Peyer's patch (tissue), 4 donors: ENCODE measurements around the gene RGS1. TPM values are rescaled to one million over a fixed set of nuclear protein-coding genes. Genes with fewer than 3 reads are reported as not detected.

ENCODE experiments used
- DNase-seq, 3 donors: peaks; one replicate each; pipeline ENCODE4 v3.0.0-alpha.2; 2017 to 2019
- H3K27ac ChIP-seq, 4 donors: fragments of 200-600 bp; sonication (generic); one replicate each; pipeline ENCODE4 v1.5.1; 2016 to 2019
- H3K27me3 ChIP-seq, 2 donors: fragments of 200-600 bp; sonication (generic); one replicate each; pipeline ENCODE4 v1.5.1; 2019
- H3K36me3 ChIP-seq, 3 donors: fragments of 200-600 bp; sonication (generic); one replicate each; pipeline ENCODE4 v1.5.1; 2016 to 2019
- H3K4me1 ChIP-seq, 4 donors: fragments of 200-600 bp; sonication (generic); one replicate each; pipeline ENCODE4 v1.5.1; 2016 to 2019
- H3K4me3 ChIP-seq, 4 donors: fragments of 200-600 bp; sonication (generic); 1 replicate in 3 of 4; 2 replicates in 1 of 4; pipeline ENCODE4 v1.5.1; 2016 to 2019; ENCODE audit warnings: mild to moderate bottlenecking in 1 of 4
- H3K9me3 ChIP-seq, 4 donors: fragments of 200-600 bp; sonication (generic); one replicate each; pipeline ENCODE4 v1.5.1; 2016 to 2019; ENCODE audit warnings: mild to moderate bottlenecking in 1 of 4
- CTCF ChIP-seq, 6 experiments: fragments of 450-650 bp in 4 of 6; fragments of 200-600 bp in 2 of 6; sonication (generic) in 1 of 6; IDR thresholded peaks; one replicate each; pipeline ENCODE4 v1.5.1; 2017 to 2019; ENCODE audit warnings: antibody characterized with exemption in 6 of 6, mild to moderate bottlenecking in 3 of 6, moderate library complexity in 1 of 6
- POLR2A ChIP-seq, 2 donors: fragments of 450-650 bp; IDR thresholded peaks; one replicate each; pipeline ENCODE4 v1.5.1; 2017; ENCODE audit warnings: antibody characterized with exemption in 2 of 2, mild to moderate bottlenecking in 2 of 2, moderate library complexity in 2 of 2
- total RNA-seq, 4 donors: library from RNA; depleted of rRNA; stranded (reverse); fragments of >200 nt; gene quantifications; one replicate each; pipeline ENCODE4 v1.1.0, GENCODE V29; 2016

The RGS1 gene
- total RNA-seq, 4 donors from 2014 or later, result 5.3 to 149 (median 20.0) TPM

- no peak for TF ChIP-seq CTCF (IDR thresholded peaks at IDR 0.05)
- no peak for TF ChIP-seq POLR2A (IDR thresholded peaks at IDR 0.05)
- Histone ChIP-seq H3K4me1 (no peaks in the 10 kb centered on the region), H3K4me3 (no peak overlapping the region), H3K27me3 (no peaks in the 10 kb centered on the region), H3K27ac (no peak overlapping the region), H3K36me3 (no peaks in the 10 kb centered on the region), H3K9me3 (no peaks in the 10 kb centered on the region)
- no peak for DNase-seq
Measured at GRCh38 chr1:192549937-192550336, 25.6 kb upstream of the RGS1 start.

DNA sequence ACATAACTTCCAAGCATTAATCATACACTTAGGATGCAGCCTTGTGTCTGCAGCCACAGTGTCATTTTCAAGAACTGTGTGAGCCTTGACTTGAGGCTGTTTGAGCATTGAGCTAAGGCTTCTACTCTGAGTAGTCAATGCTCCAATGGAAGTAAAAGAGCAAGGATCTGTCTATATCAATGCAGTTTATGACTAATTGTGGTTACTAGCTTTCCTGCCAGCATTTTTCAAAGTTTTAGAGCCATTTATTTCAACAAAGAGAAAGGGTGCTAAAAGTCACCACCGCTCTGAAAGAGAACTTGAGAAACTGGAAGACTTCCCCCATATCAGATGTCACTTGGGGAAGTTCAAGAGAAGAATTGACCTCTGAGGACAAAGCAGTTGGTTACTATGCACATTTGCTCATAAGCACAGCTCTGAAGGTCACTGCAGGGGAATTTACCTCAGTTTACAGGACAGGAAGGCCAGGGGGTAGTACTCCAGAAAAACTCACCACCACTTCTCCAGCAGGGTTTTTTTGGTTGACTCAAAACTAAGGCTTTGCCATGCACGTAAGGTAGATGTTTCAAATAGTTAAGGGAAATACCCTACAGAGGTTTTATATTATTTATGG is 24.5 kb upstream of the RGS1 start:
- no peak for DNase-seq
- Histone ChIP-seq H3K4me1 (no peaks in the 10 kb centered on the region), H3K9me3 (no peaks in the 10 kb centered on the region), H3K36me3 (no peaks in the 10 kb centered on the region), H3K27ac (peak overlapping the region in 2 of 4 donors; percentile 2 to 28), H3K27me3 (no peaks in the 10 kb centered on the region), H3K4me3 (no peak overlapping the region)
- TF ChIP-seq POLR2A (IDR thresholded peaks at IDR 0.05) (no peak), CTCF (IDR thresholded peaks at IDR 0.05) (no peak)

GRCh38 chr1:192552760-192553191 is 22.8 kb upstream of the RGS1 start:
- no peak overlapping the region for H3K4me3 ChIP-seq
- H3K9me3 ChIP-seq, result no peaks in the 10 kb centered on the region
- no peak for TF ChIP-seq POLR2A (IDR thresholded peaks at IDR 0.05)
- TF ChIP-seq CTCF (IDR thresholded peaks at IDR 0.05), result no peak

DNA sequence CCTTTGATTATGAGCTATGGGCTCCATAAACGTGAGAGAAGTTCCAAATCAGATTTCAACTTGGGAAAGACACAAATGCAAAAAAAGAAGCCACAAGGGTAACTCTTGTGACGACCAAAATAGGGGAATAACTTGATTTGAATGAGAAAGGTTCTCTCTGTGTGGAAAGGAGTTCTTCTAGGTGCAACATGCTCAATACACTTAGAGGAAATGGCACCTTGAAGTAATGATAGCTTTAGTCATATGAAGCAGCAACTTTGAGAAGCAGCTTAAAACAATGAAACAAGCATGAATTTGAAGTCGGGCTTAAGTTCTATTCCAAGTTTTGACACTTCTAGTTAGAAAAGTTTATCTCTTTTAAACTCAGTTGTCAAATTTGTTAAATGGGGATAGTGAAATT is 21.8 kb upstream of the RGS1 start:
- Histone ChIP-seq H3K36me3 (no peaks in the 10 kb centered on the region), H3K4me1 (no peaks in the 10 kb centered on the region), H3K4me3 (no peak overlapping the region), H3K9me3 (no peaks in the 10 kb centered on the region), H3K27ac (no peak overlapping the region), H3K27me3 (no peaks in the 10 kb centered on the region)
- DNase-seq, result no peak
- no peak for TF ChIP-seq CTCF (IDR thresholded peaks at IDR 0.05)
- TF ChIP-seq POLR2A (IDR thresholded peaks at IDR 0.05), result no peak

More at GRCh38 chr1:192552760-192553191, 22.8 kb upstream of the RGS1 start:
- Histone ChIP-seq H3K36me3 (no peaks in the 10 kb centered on the region), H3K27me3 (no peaks in the 10 kb centered on the region), H3K27ac (no peak overlapping the region), H3K4me1 (no peaks in the 10 kb centered on the region)
- DNase-seq, result no peak

DNA sequence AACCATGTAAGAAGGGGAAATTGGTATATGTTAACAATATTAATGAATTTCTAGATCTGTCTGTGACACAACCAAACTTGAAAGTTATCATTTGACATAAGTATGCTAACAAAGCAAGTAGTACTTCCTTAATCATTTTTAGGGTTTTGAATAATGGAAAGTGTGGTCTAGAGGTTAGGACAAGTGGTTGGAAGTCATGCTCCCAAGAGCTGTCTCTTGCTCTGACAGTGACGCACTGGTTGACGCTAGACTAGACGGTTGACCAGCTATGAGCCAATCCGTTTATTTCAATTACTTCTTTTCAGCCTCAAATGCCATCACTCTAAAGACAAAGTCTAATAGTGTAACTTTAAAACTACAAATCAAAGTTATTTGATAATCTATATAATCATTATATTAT is 20.7 kb upstream of the RGS1 start:
- peak in 1 of 3 donors; percentile 44 for DNase-seq
- no peaks in the 10 kb centered on the region for H3K27me3 ChIP-seq
- H3K9me3 ChIP-seq, result no peaks in the 10 kb centered on the region
- H3K4me3 ChIP-seq, result no peak overlapping the region
- H3K27ac ChIP-seq, result no peak overlapping the region
- TF ChIP-seq POLR2A (IDR thresholded peaks at IDR 0.05), result no peak
- TF ChIP-seq CTCF (IDR thresholded peaks at IDR 0.05), result no peak
- H3K4me1 ChIP-seq, result no peaks in the 10 kb centered on the region
- no peaks in the 10 kb centered on the region for H3K36me3 ChIP-seq

DNA sequence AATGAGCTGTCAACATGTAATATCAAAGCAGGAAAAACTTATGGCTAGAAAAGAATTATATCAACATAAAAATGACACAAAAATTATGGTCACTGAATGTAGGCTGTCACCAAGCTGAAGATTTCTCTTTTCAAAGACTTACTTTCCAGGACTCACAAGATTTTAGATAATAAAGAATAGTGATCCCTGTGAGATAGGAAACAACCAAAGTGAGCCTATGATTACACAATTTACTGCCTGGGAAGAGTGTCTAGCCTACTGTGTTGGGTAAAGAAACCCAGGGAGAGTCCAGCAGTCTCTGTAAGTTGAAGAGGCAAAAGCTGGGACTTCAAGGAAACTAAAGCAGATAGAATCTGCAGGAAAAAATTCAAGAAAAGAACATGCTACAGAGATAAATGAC is 20.2 kb upstream of the RGS1 start:
- Histone ChIP-seq H3K4me3 (no peak overlapping the region), H3K27ac (no peak overlapping the region), H3K36me3 (no peaks in the 10 kb centered on the region), H3K4me1 (no peaks in the 10 kb centered on the region), H3K9me3 (no peaks in the 10 kb centered on the region), H3K27me3 (no peaks in the 10 kb centered on the region)
- no peak for DNase-seq
- TF ChIP-seq POLR2A (IDR thresholded peaks at IDR 0.05), result no peak
- TF ChIP-seq CTCF (IDR thresholded peaks at IDR 0.05), result no peak
